GM19240 (cell line): ENCODE measurements around the gene FRMPD1.

Source experiments
- DNase-seq: peaks from one replicate; pipeline ENCODE4 v3.0.0; 2011; ENCODE audit warnings: low spot score; ENCODE audit not compliant: insufficient read length

FRMPD1 gene

GRCh38 chr9:37677435-37677834 is 26.7 kb downstream of the FRMPD1 start:
- no peak for DNase-seq

GRCh38 chr9:37678789-37679273 is 28.1 kb downstream of the FRMPD1 start:
- no peak for DNase-seq

- DNase-seq: no peak
Observed at GRCh38 chr9:37679649-37680402, 29.1 kb downstream of the FRMPD1 start.

GRCh38 chr9:37682951-37683350 is 32.2 kb downstream of the FRMPD1 start:
- DNase-seq: no peak

DNA sequence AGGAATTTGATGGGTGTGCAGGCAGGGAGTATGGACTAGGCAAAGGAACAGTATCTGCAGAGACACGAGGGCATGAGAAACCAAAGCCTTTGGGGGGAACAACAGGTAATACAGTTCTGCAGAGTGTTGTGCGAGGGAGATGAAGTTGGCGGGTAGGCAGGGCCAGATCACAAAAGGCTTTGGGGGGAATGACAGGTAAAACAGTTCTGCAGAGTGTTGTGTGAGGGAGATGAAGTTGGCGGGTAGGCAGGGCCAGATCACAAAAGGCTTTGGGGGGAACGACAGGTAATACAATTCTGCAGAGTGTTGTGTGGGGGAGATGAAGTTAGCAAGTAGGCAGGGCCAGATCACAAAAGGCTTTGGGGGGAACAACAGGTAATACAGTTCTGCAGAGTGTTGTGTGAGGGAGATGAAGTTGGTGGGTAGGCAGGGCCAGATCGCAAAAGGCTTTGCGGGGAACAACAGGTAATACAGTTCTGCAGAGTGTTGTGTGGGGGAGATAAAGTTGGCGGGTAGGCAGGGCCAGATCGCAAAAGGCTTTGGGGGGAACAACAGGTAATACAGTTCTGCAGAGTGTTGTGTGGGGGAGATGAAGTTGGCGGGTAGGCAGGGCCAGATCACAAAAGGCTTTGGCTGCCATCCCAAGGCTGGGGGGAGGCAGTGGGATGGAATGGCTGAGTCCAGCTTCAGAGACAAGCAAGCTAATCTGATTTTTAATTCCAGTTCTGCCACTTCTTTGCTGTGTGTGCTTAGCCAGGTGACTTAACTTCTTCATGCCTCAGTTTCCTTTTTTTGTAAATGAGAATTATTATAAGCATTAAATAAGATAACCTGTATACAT is 33.0 kb downstream of the FRMPD1 start:
- DNase-seq: no peak

- DNase-seq: no peak
Observed at GRCh38 chr9:37692622-37693221, 42.0 kb downstream of the FRMPD1 start.

- no peak for DNase-seq
Observed at GRCh38 chr9:37693260-37693659, 42.5 kb downstream of the FRMPD1 start.

GRCh38 chr9:37694355-37694754 is 43.6 kb downstream of the FRMPD1 start:
- DNase-seq: no peak

DNA sequence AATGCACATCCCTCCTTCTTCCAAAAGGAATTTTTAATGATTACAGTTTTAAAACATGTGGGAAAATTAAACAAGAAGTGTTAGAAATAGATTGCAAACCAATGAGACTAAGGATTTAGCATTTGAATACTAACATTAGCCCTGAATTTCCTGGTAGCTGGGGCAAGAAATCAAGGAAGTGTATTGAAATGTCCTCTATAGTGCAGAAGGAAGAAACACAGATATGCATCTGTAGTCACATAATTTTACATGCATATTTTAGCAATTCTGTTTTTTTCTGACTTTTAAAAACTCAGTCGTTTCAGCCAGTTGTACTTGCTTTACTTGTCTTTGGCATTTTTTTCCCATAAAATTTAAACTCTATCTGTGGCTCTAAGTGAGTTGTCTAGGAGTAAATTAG is 45.8 kb downstream of the FRMPD1 start:
- DNase-seq: no peak

DNA sequence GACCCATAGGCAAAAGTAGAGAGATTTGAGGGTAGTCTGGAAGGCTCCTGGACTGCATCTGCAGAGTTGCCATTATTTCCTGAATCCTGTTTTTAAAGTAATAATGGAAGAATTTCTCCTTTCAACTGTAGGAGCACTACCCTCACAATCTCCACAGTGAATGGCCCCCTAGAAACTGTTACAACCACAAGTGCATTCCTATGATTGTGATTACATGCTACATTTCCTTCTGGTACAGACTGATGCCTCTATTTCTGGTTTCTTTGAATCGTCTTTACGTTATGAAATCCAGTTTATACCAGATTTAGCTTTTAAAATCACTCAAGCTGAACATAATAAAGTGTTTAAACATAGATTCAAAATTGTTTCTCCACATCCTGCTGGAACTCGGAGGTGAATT is 49.4 kb downstream of the FRMPD1 start:
- DNase-seq: no peak

DNA sequence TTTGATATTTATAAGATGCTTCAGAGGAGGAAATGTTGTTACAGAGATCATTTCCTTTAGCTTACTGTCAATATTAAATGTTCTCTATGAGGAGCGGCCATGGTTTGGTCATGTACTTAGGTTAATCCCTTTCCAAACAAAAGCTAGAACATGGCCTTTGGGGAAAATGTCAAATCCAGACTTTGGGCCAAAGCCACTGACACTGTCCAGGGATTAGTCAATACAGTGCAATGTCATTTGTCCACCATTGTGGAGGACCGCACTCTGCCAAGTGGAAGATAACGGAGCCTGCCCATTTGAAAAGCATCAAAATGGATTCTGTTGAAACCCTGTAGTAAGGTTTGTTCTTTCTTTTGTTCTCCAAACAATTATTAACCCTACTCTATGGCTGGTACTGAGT is 50.1 kb downstream of the FRMPD1 start:
- DNase-seq: no peak

- no peak for DNase-seq
Observed at GRCh38 chr9:37705787-37706186, 55.0 kb downstream of the FRMPD1 start.

DNA sequence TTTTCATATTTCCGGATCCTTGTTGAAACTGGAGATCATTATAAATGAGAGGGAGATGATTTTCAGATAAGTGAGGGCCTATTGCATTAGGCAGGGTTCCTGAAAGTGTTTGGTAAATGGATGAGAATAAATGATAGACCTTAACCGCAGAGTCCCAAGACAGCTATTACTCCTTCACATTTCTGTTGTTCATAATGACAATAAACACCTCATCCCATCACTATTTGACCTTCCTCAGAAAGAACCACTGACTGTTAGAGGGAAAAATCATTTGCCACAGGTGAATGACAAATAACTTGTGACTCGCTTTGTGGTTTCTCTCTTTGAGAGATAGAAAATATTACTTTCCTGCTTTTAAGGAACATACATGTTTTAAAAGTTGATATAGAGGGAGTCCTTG is 55.5 kb downstream of the FRMPD1 start:
- DNase-seq: no peak

GRCh38 chr9:37707748-37708147 is 57.0 kb downstream of the FRMPD1 start:
- DNase-seq: no peak

GRCh38 chr9:37710046-37710445 is 59.3 kb downstream of the FRMPD1 start:
- DNase-seq: no peak

DNA sequence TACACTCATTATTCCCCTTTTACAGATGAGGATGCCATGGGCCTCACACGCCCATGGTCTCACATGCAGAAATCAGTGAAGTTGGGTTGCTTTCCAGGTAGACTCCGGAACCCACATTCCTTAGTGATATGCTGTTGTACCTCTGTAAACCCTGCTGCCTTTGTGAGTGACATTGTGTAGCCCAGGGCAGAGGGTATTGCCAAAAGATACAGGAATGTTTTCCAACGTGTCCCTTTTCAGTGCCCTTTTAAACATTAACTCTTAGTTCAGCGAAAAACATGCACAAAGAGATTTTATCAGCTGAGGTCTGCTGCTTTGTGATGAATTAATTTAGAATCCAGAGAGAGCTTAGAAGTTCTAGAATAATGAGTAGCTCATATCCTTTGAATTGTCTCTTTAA is 64.5 kb downstream of the FRMPD1 start:
- no peak for DNase-seq

DNA sequence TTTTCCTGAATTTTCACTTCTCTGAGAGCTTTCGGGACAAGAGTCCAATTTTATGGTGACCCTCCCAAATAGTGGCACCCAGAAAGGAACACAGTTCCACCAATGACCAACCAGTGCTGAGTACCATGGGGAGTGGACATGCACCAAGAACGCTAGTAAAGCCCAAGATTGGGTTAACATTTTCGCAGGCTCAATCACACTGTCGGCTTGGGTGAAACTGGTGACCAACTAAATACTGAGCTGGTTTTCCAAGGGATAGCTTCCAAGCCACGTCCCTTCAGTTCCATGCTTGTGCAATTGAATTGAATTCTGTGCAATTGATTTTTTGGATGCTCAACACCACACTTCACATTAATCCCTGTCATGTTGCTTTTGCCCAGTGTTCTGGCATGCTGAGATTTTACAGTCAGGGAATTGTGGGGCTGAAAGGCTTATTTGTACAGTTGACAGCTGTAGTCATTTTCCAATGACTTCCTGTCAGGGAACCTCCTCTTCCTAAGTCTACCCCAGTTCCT is 65.3 kb downstream of the FRMPD1 start:
- DNase-seq: no peak

DNA sequence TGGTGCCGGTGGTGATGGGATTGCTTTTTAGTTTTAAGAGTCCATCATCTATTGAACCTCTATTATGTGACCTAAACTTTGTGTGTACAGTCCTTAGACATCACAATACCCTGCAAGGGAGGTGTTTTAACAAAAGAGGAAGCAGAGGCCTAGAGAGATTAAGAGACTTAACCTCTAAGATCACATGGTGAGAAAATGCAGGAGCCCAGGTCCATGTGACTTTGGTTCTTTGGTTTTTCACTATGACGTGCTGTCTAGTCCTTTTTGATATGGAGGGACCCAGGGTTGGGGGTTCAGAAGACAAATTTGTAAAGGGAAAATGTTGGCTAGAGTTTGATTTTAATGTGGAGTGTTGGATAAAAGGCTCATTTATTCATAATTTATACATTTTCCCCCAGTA is 68.8 kb downstream of the FRMPD1 start:
- DNase-seq: no peak

- no peak for DNase-seq
Observed at GRCh38 chr9:37727013-37727412, 76.3 kb downstream of the FRMPD1 start.

DNA sequence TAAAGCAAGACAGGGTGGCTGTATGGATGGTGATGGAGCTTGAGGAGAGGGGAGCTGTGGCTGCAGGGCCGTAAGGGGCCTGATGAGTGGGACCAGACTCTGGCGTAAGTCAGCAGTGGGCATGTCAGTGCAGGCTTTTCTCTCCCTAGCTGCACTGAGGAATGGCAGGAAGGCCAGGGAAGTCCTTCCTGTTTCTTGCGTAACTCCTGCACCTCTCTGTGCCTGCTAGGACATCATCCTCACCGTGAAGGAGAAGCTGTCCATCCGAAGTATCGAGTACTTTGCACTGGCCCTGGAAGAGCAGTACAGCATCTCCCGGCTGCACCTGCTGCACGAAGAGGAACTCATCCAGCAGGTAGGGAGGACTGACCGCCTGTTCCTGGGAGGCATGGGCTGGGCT is 78.7 kb downstream of the FRMPD1 start:
- DNase-seq: no peak

DNA sequence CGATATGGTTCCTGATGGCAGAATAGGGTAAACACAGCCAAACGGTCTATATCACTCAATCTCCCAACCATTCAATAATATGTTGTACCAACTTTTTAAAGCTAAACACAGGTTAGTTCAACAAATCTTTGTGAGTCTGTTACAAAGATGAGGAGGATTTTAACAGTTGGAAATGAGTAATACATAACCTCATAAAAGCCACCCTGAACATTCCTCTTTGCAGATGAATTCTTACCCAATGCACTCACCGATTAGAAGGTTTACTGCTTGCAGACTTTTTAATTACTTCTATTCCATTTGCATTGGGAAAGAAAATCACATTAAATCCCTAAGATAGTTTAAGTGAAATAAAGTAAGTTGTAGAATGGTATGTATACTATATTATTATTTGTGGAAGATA is 79.5 kb downstream of the FRMPD1 start:
- DNase-seq: no peak

GRCh38 chr9:37730839-37731238 is 80.1 kb downstream of the FRMPD1 start:
- no peak for DNase-seq
